Measurements from ENCODE around the gene CRADD.
"Not testable (repeated sequence)": the region's sequence is repeated elsewhere in the genome, so short reads cannot be mapped to it uniquely, and the experiment has no call there.

CRADD gene

GRCh38 chr12:93855261-93855660 is 178.1 kb downstream of the CRADD start:
- no peak overlapping the region for H3K27ac ChIP-seq
- H4K20me1 ChIP-seq, result no peaks in the 10 kb centered on the region
- H3K9me3 ChIP-seq (replicated peaks in 1 of 11), result peaks cover 0 to 5% (median under 1%) of the 10 kb centered on the region in 11 experiments; a peak in 7 of 22 replicates
- H3K4me3 ChIP-seq, result no peak overlapping the region
- no peak overlapping the region for H3K9ac ChIP-seq
- H3K36me3 ChIP-seq, result no peaks in the 10 kb centered on the region; a peak in 1 of 22 replicates
- H3K27me3 ChIP-seq, result no peaks in the 10 kb centered on the region
- H3K4me1 ChIP-seq, result peaks cover 8 to 27% (median 21%) of the 10 kb centered on the region in 10 experiments; a peak in 19 of 20 replicates
- H3K4me2 ChIP-seq, result no peak overlapping the region
- no peak for TF ChIP-seq Cebpa-rat (IDR thresholded peaks at IDR 0.05)

- Histone ChIP-seq H3K4me3 (no peak overlapping the region), H3K36me3 (no peaks in the 10 kb centered on the region), H4K20me1 (no peaks in the 10 kb centered on the region), H3K9me3 (replicated peaks in 1 of 11) (peaks cover 0 to 10% (median 3%) of the 10 kb centered on the region in 11 experiments; a peak in 6 of 22 replicates), H3K4me2 (no peak overlapping the region), H3K27ac (no peak overlapping the region), H3K9ac (no peak overlapping the region), H3K4me1 (peaks cover 5 to 18% (median 12%) of the 10 kb centered on the region in 10 experiments; a peak in 19 of 20 replicates), H3K27me3 (no peaks in the 10 kb centered on the region)
- no peak for TF ChIP-seq Cebpa-rat (IDR thresholded peaks at IDR 0.05)
Observed at GRCh38 chr12:93856611-93857010, 179.4 kb downstream of the CRADD start.

- Histone ChIP-seq H3K4me2 (no peak overlapping the region), H3K9me3 (replicated peaks in 1 of 11) (peaks cover 0 to 16% (median 3%) of the 10 kb centered on the region in 11 experiments; a peak in 7 of 22 replicates), H4K20me1 (no peaks in the 10 kb centered on the region), H3K4me3 (no peak overlapping the region), H3K4me1 (peaks cover 0 to 10% (median 4%) of the 10 kb centered on the region in 10 experiments; a peak in 17 of 20 replicates), H3K9ac (no peak overlapping the region), H3K27me3 (no peaks in the 10 kb centered on the region), H3K36me3 (no peaks in the 10 kb centered on the region), H3K27ac (no peak overlapping the region)
- TF ChIP-seq Cebpa-rat (IDR thresholded peaks at IDR 0.05), result no peak
Observed at GRCh38 chr12:93857279-93857938, 180.2 kb downstream of the CRADD start.

- H3K4me1 ChIP-seq, result peaks cover 0 to 8% (median 0%) of the 10 kb centered on the region in 10 experiments; a peak in 3 of 20 replicates
- no peak overlapping the region for H3K9ac ChIP-seq
- no peak for TF ChIP-seq Cebpa-rat (IDR thresholded peaks at IDR 0.05)
- H3K27ac ChIP-seq, result no peak overlapping the region
- H3K4me2 ChIP-seq, result no peak overlapping the region
- H3K4me3 ChIP-seq, result no peak overlapping the region
- no peaks in the 10 kb centered on the region for H3K36me3 ChIP-seq
- no peaks in the 10 kb centered on the region for H4K20me1 ChIP-seq
- no peaks in the 10 kb centered on the region for H3K27me3 ChIP-seq
- H3K9me3 ChIP-seq (replicated peaks in 1 of 11), result peaks cover 0 to 21% (median 3%) of the 10 kb centered on the region in 11 experiments; a peak in 10 of 22 replicates
Observed at GRCh38 chr12:93857991-93858447, 180.8 kb downstream of the CRADD start.

GRCh38 chr12:93860668-93861373 is 183.6 kb downstream of the CRADD start:
- H3K36me3 ChIP-seq, result no peaks in the 10 kb centered on the region; a peak in 1 of 22 replicates
- no peak overlapping the region for H3K4me2 ChIP-seq
- no peak for TF ChIP-seq Cebpa-rat (IDR thresholded peaks at IDR 0.05)
- H3K4me3 ChIP-seq, result no peak overlapping the region
- no peaks in the 10 kb centered on the region for H4K20me1 ChIP-seq
- H3K9me3 ChIP-seq (replicated peaks in 1 of 11), result peaks cover 20 to 48% (median 31%) of the 10 kb centered on the region in 11 experiments
- H3K27me3 ChIP-seq, result no peaks in the 10 kb centered on the region
- no peaks in the 10 kb centered on the region for H3K4me1 ChIP-seq
- H3K27ac ChIP-seq, result no peak overlapping the region
- H3K9ac ChIP-seq, result no peak overlapping the region

GRCh38 chr12:93862424-93862823 is 185.2 kb downstream of the CRADD start:
- H4K20me1 ChIP-seq, result no peaks in the 10 kb centered on the region
- TF ChIP-seq Cebpa-rat (IDR thresholded peaks at IDR 0.05), result no peak
- no peak overlapping the region for H3K4me3 ChIP-seq
- H3K4me2 ChIP-seq, result no peak overlapping the region
- no peak overlapping the region for H3K9ac ChIP-seq
- H3K36me3 ChIP-seq, result peaks cover 0 to 5% (median 0%) of the 10 kb centered on the region in 11 experiments; a peak in 1 of 22 replicates
- no peaks in the 10 kb centered on the region for H3K27me3 ChIP-seq
- H3K27ac ChIP-seq, result no peak overlapping the region
- no peaks in the 10 kb centered on the region for H3K4me1 ChIP-seq
- H3K9me3 ChIP-seq (replicated peaks in 1 of 11), result peaks cover 35 to 61% (median 45%) of the 10 kb centered on the region in 11 experiments

GRCh38 chr12:93865751-93866150 is 188.6 kb downstream of the CRADD start:
- no peaks in the 10 kb centered on the region for H3K27me3 ChIP-seq
- H3K27ac ChIP-seq, result no peak overlapping the region
- no peak for TF ChIP-seq Cebpa-rat (IDR thresholded peaks at IDR 0.05)
- no peaks in the 10 kb centered on the region for H4K20me1 ChIP-seq
- peaks cover 64 to 88% (median 72%) of the 10 kb centered on the region in 11 experiments for H3K9me3 ChIP-seq (replicated peaks in 1 of 11)
- H3K36me3 ChIP-seq, result peaks cover 0 to 5% (median 0%) of the 10 kb centered on the region in 11 experiments; a peak in 1 of 22 replicates
- H3K4me3 ChIP-seq, result no peak overlapping the region
- no peak overlapping the region for H3K4me2 ChIP-seq
- no peaks in the 10 kb centered on the region for H3K4me1 ChIP-seq
- H3K9ac ChIP-seq, result no peak overlapping the region

- H3K4me1 ChIP-seq, result no peaks in the 10 kb centered on the region
- peaks cover 82 to 96% (median 90%) of the 10 kb centered on the region in 11 experiments for H3K9me3 ChIP-seq (replicated peaks in 1 of 11)
- TF ChIP-seq Cebpa-rat (IDR thresholded peaks at IDR 0.05), result no peak
- H3K4me3 ChIP-seq, result no peak overlapping the region
- peaks cover 0 to 5% (median 0%) of the 10 kb centered on the region in 11 experiments; a peak in 1 of 22 replicates for H3K36me3 ChIP-seq
- no peak overlapping the region for H3K27ac ChIP-seq
- H3K9ac ChIP-seq, result no peak overlapping the region
- no peaks in the 10 kb centered on the region for H3K27me3 ChIP-seq
- H4K20me1 ChIP-seq, result no peaks in the 10 kb centered on the region
- H3K4me2 ChIP-seq, result no peak overlapping the region
Observed at GRCh38 chr12:93868771-93869170, 191.6 kb downstream of the CRADD start.

- Histone ChIP-seq H3K4me3 (no peak overlapping the region), H3K36me3 (peaks cover 0 to 5% (median 0%) of the 10 kb centered on the region in 11 experiments; a peak in 1 of 22 replicates), H3K4me2 (no peak overlapping the region), H3K9ac (no peak overlapping the region), H4K20me1 (no peaks in the 10 kb centered on the region), H3K27me3 (no peaks in the 10 kb centered on the region), H3K9me3 (replicated peaks in 1 of 11) (peaks cover 75 to 96% (median 90%) of the 10 kb centered on the region in 11 experiments), H3K27ac (no peak overlapping the region), H3K4me1 (no peaks in the 10 kb centered on the region)
- no peak for TF ChIP-seq Cebpa-rat (IDR thresholded peaks at IDR 0.05)
Observed at GRCh38 chr12:93870020-93870795, 193.0 kb downstream of the CRADD start.

GRCh38 chr12:93871566-93871965 is 194.4 kb downstream of the CRADD start:
- not testable (repeated sequence) for H3K36me3 ChIP-seq, H3K27me3 ChIP-seq, H3K4me2 ChIP-seq, H3K4me3 ChIP-seq, H4K20me1 ChIP-seq, H3K9ac ChIP-seq, H3K4me1 ChIP-seq, H3K27ac ChIP-seq
- H3K9me3 ChIP-seq (replicated peaks in 1 of 11), result peaks cover 67 to 96% (median 90%) of the 10 kb centered on the region in 11 experiments
